CD4-positive, CD25-positive, alpha-beta regulatory T cell (primary cell): ENCODE data around the gene INHBA. TPM values are rescaled to one million over a fixed set of nuclear protein-coding genes. Genes with fewer than 3 reads are reported as not detected.

Experiments
- ATAC-seq, 2 donors: fragments of 150-1000 bp; cut with Tn5 transposase; one replicate each; pipeline ENCODE4 v1.10.0; 2021; ENCODE audit warnings: low read depth in 2 of 2, moderate number of reproducible peaks in 2 of 2, moderate library complexity in 1 of 2
- DNase-seq, 3 donors: peaks; one replicate each; pipeline versions ENCODE4 v3.0.0 to v3.0.0-alpha.2; 2012 to 2022; ENCODE audit warnings: mixed read lengths in 1 of 3
- H3K27ac ChIP-seq: one replicate; pipeline ENCODE4 v1.7.0; 2013; ENCODE audit warnings: mild to moderate bottlenecking, low read length; ENCODE audit not compliant: insufficient read depth, poor library complexity, severe bottlenecking
- H3K27me3 ChIP-seq: one replicate; pipeline ENCODE4 v1.7.0; 2013; ENCODE audit warnings: low read length; ENCODE audit not compliant: control insufficient read depth, insufficient read depth
- H3K36me3 ChIP-seq: one replicate; pipeline ENCODE4 v1.7.0; 2013; ENCODE audit warnings: mild to moderate bottlenecking, low read length, moderate library complexity; ENCODE audit not compliant: control insufficient read depth, insufficient read depth
- H3K4me1 ChIP-seq: 2 replicates; pipeline ENCODE4 v1.7.0; 2013; ENCODE audit warnings: mild to moderate bottlenecking, low read length; ENCODE audit not compliant: insufficient read depth, control insufficient read depth, poor library complexity, severe bottlenecking
- H3K4me3 ChIP-seq: one replicate; pipeline ENCODE4 v1.7.0; 2013; ENCODE audit warnings: low read depth, mild to moderate bottlenecking, low read length, moderate library complexity
- H3K9me3 ChIP-seq, 2 experiments: 1 replicate in 1 of 2; 2 replicates in 1 of 2; pipeline ENCODE4 v1.7.0; 2013; ENCODE audit warnings: low read length in 2 of 2, mild to moderate bottlenecking in 1 of 2, moderate library complexity in 1 of 2; ENCODE audit not compliant: control insufficient read depth in 2 of 2
- H3K27ac Mint-ChIP-seq, 3 donors: one replicate each; pipeline ENCODE4 v1.8.0; 2020 to 2022; ENCODE audit warnings: mild to moderate bottlenecking in 3 of 3, mixed read lengths in 3 of 3, moderate library complexity in 2 of 3
- H3K27me3 Mint-ChIP-seq: one replicate; pipeline ENCODE4 v1.8.0; 2022; ENCODE audit warnings: mild to moderate bottlenecking, mixed read lengths
- H3K36me3 Mint-ChIP-seq: one replicate; pipeline ENCODE4 v1.8.0; 2020; ENCODE audit warnings: mixed read lengths
- H3K4me1 Mint-ChIP-seq, 4 donors: one replicate each; pipeline ENCODE4 v1.8.0; 2020 to 2022; ENCODE audit warnings: mixed read lengths in 4 of 4, mild to moderate bottlenecking in 1 of 4
- H3K4me3 Mint-ChIP-seq, 4 donors: one replicate each; pipeline ENCODE4 v1.8.0; 2020 to 2022; ENCODE audit warnings: mild to moderate bottlenecking in 4 of 4, mixed read lengths in 4 of 4, moderate library complexity in 3 of 4
- H3K9me3 Mint-ChIP-seq, 7 donors: one replicate each; pipeline ENCODE4 v1.8.0; 2020 to 2022; ENCODE audit warnings: mixed read lengths in 7 of 7, mild to moderate bottlenecking in 3 of 7, moderate library complexity in 2 of 7
- polyA plus RNA-seq, 4 donors: library from polyadenylated mRNA; unstranded; fragments of 300-500 nt; fragmentation: Illumina TruSeq; gene quantifications; one replicate each; pipeline ENCODE4 v1.2.3, GENCODE V29; 2021
- total RNA-seq: library from RNA; stranded (reverse); gene quantifications from one replicate; pipeline ENCODE4 v1.2.3, GENCODE V29; 2022

INHBA gene
- total and polyA plus RNA-seq, 5 donors from 2014 or later, result not detected

DNA sequence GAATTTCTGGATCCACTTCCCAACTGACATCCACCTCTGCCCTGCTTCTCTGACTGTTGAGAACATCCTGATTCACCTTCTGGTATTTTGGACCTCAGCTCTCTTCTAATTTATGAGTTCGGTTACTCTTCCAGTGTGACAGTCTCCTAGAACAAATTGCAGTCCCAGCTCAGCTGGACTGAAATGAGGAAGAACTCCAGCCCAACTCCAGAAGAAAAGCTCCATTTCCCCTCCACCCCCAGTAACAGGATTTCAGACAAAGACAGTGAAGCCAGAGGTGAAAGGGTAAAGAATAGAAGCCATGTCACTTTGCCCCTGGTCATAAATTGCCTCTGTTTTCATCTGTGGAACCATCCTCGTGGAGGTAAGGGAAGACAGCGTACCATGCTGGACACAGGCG, 26.2 kb upstream of the INHBA start:
- Mint-ChIP-seq H3K36me3 (no peaks in the 10 kb centered on the region), H3K27me3 (no peaks in the 10 kb centered on the region), H3K9me3 (peaks cover 0 to 4% (median 0%) of the 10 kb centered on the region in 7 donors), H3K4me1 (peaks cover 0 to 4% (median 2%) of the 10 kb centered on the region in 4 donors), H3K27ac (no peak overlapping the region), H3K4me3 (no peak overlapping the region)
- no peaks in the 10 kb centered on the region for H3K4me1 ChIP-seq
- H3K4me3 ChIP-seq, result no peak overlapping the region
- DNase-seq (no peak), ATAC-seq (no peak)
- no peak overlapping the region for H3K27ac ChIP-seq
- H3K9me3 ChIP-seq, result no peaks in the 10 kb centered on the region
- H3K36me3 ChIP-seq, result no peaks in the 10 kb centered on the region
- H3K27me3 ChIP-seq, result no peaks in the 10 kb centered on the region

GRCh38 chr7:41725013-41725412, 22.1 kb upstream of the INHBA start:
- H3K27ac Mint-ChIP-seq, result no peak overlapping the region
- H3K9me3 ChIP-seq, result no peaks in the 10 kb centered on the region
- peaks cover 6% of the 10 kb centered on the region for H3K27me3 Mint-ChIP-seq
- no peaks in the 10 kb centered on the region for H3K4me1 ChIP-seq
- H3K4me3 ChIP-seq, result no peak overlapping the region
- no peak overlapping the region for H3K27ac ChIP-seq
- H3K9me3 Mint-ChIP-seq, result peaks cover 0 to 4% (median 0%) of the 10 kb centered on the region in 7 donors
- H3K36me3 ChIP-seq, result no peaks in the 10 kb centered on the region
- H3K4me1 Mint-ChIP-seq, result no peaks in the 10 kb centered on the region
- ATAC-seq (no peak), DNase-seq (no peak)
- no peak overlapping the region for H3K4me3 Mint-ChIP-seq
- no peaks in the 10 kb centered on the region for H3K36me3 Mint-ChIP-seq
- no peaks in the 10 kb centered on the region for H3K27me3 ChIP-seq

DNA sequence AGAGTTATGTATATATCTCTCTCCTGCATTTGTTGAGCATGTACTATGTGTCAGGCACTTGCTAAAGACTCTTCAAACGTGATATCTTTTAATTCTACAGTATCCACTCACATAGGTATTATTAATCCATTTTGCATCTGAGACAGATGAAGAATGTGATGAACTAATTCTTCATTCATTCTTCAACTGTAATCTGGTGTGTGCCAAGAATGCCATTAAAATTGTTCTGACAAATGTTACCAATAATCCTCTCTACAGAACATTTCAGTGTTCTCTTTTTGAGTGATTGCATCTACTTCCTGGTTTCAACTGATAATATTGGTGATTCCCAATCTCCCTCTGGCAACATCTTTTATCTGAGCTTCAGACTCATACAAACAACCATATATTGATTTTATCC, 18.0 kb upstream of the INHBA start:
- no peaks in the 10 kb centered on the region for H3K36me3 ChIP-seq
- Mint-ChIP-seq H3K4me1 (no peaks in the 10 kb centered on the region), H3K27me3 (peaks cover 6% of the 10 kb centered on the region), H3K9me3 (peaks cover 0 to 3% (median 0%) of the 10 kb centered on the region in 7 donors), H3K27ac (no peak overlapping the region), H3K4me3 (no peak overlapping the region), H3K36me3 (no peaks in the 10 kb centered on the region)
- no peaks in the 10 kb centered on the region for H3K27me3 ChIP-seq
- no peaks in the 10 kb centered on the region for H3K4me1 ChIP-seq
- DNase-seq, result no peak
- no peak for ATAC-seq
- no peaks in the 10 kb centered on the region for H3K9me3 ChIP-seq
- H3K4me3 ChIP-seq, result no peak overlapping the region
- H3K27ac ChIP-seq, result no peak overlapping the region

- H3K36me3 ChIP-seq, result no peaks in the 10 kb centered on the region
- no peak for DNase-seq
- H3K27ac Mint-ChIP-seq, result no peak overlapping the region
- no peak overlapping the region for H3K4me3 ChIP-seq
- no peaks in the 10 kb centered on the region for H3K9me3 ChIP-seq
- H3K36me3 Mint-ChIP-seq, result no peaks in the 10 kb centered on the region
- H3K9me3 Mint-ChIP-seq, result peaks cover 0 to 3% (median 0%) of the 10 kb centered on the region in 7 donors
- ATAC-seq, result no peak
- H3K4me1 ChIP-seq, result no peaks in the 10 kb centered on the region
- no peaks in the 10 kb centered on the region for H3K27me3 ChIP-seq
- H3K27me3 Mint-ChIP-seq, result peaks cover 6% of the 10 kb centered on the region
- no peak overlapping the region for H3K4me3 Mint-ChIP-seq
- H3K27ac ChIP-seq, result no peak overlapping the region
- H3K4me1 Mint-ChIP-seq, result no peaks in the 10 kb centered on the region
Observed at GRCh38 chr7:41720046-41720445, 17.2 kb upstream of the INHBA start.

DNA sequence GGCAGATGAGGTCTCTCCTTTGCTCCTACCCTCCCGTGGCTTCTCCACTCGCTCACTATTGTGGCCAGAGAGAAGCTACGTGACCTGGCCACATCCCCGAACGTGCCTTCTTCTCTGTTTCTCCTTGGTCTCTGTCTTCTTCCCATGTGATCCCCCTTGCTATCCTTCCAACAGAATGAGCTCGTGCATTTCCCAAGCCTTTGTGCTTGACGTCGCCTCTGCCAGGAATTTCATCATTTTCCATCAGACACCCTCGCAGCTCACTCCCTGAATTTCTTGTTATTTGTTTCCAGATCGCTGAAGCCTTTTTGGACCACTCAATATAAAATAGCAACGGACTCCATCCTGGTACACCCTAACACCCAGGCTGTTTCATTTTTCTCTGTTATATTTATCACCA, 13.8 kb upstream of the INHBA start:
- no peaks in the 10 kb centered on the region for H3K9me3 ChIP-seq
- no peak overlapping the region for H3K27ac ChIP-seq
- no peak overlapping the region for H3K27ac Mint-ChIP-seq
- ATAC-seq (no peak), DNase-seq (no peak)
- peaks cover 0 to 3% (median 0%) of the 10 kb centered on the region in 7 donors for H3K9me3 Mint-ChIP-seq
- no peaks in the 10 kb centered on the region for H3K4me1 ChIP-seq
- H3K27me3 ChIP-seq, result no peaks in the 10 kb centered on the region
- H3K4me1 Mint-ChIP-seq, result no peaks in the 10 kb centered on the region
- H3K36me3 ChIP-seq, result no peaks in the 10 kb centered on the region
- H3K36me3 Mint-ChIP-seq, result no peaks in the 10 kb centered on the region
- no peaks in the 10 kb centered on the region for H3K27me3 Mint-ChIP-seq
- H3K4me3 ChIP-seq, result no peak overlapping the region
- H3K4me3 Mint-ChIP-seq, result no peak overlapping the region

GRCh38 chr7:41715000-41715399, 12.1 kb upstream of the INHBA start:
- Histone ChIP-seq H3K4me1 (no peaks in the 10 kb centered on the region), H3K27me3 (no peaks in the 10 kb centered on the region), H3K9me3 (no peaks in the 10 kb centered on the region), H3K4me3 (no peak overlapping the region), H3K36me3 (no peaks in the 10 kb centered on the region), H3K27ac (no peak overlapping the region)
- Mint-ChIP-seq H3K27me3 (no peaks in the 10 kb centered on the region), H3K9me3 (peaks cover 0 to 1% (median 0%) of the 10 kb centered on the region in 7 donors), H3K4me3 (no peak overlapping the region), H3K36me3 (no peaks in the 10 kb centered on the region), H3K4me1 (no peaks in the 10 kb centered on the region), H3K27ac (no peak overlapping the region)
- ATAC-seq (no peak), DNase-seq (no peak)

DNA sequence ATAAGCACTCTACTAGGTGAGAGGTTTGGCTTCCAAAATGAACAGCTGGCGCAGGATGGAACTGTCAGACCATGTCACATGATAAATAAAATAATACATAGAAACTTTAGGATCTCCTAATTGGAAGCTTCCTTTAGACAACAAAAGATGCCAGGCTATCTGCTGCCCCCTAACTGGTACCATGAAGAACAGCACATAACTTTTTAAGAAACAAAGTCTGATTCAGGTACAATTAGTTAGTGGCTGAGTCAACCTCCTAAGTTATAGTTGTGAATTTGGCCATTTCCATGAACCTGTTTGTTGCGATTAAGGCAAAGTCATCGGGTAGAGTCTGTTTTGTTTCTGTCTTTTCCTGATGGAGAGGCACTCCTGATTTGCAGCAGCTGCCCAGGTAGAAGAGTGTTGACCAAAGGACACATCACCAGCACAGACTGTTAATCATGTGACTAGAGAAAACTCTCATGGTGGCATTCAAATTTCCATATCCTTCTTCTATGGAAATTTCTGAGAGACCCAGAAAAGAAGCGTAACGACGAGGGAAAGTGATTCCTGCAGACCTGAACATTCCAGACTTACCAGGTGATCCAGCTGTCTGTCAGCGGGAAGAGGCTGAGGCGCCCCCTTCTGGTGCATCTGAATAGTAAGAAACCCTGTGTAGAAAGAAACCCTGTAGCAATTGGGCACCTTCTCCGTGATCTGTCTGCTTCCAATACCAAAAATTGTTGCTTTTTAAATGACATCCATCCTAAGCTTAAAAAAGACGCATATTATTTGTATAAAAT, 8.6 kb upstream of the INHBA start:
- Mint-ChIP-seq H3K36me3 (no peaks in the 10 kb centered on the region), H3K9me3 (peaks cover 0 to 4% (median 0%) of the 10 kb centered on the region in 7 donors), H3K4me3 (no peak overlapping the region), H3K4me1 (no peaks in the 10 kb centered on the region), H3K27me3 (no peaks in the 10 kb centered on the region), H3K27ac (no peak overlapping the region)
- Histone ChIP-seq H3K27ac (no peak overlapping the region), H3K36me3 (no peaks in the 10 kb centered on the region), H3K4me1 (no peaks in the 10 kb centered on the region), H3K9me3 (no peaks in the 10 kb centered on the region), H3K4me3 (no peak overlapping the region), H3K27me3 (peaks cover 2% of the 10 kb centered on the region)
- no peak for DNase-seq
- ATAC-seq, result no peak

- Mint-ChIP-seq H3K4me1 (peaks cover 0 to 3% (median 1%) of the 10 kb centered on the region in 4 donors), H3K4me3 (no peak overlapping the region), H3K36me3 (no peaks in the 10 kb centered on the region), H3K27me3 (peaks cover 2% of the 10 kb centered on the region), H3K9me3 (peaks cover 0 to 4% (median 0%) of the 10 kb centered on the region in 7 donors), H3K27ac (no peak overlapping the region)
- no peaks in the 10 kb centered on the region for H3K4me1 ChIP-seq
- peaks cover 2% of the 10 kb centered on the region for H3K27me3 ChIP-seq
- no peak overlapping the region for H3K27ac ChIP-seq
- ATAC-seq (no peak), DNase-seq (no peak)
- no peaks in the 10 kb centered on the region for H3K36me3 ChIP-seq
- no peak overlapping the region for H3K4me3 ChIP-seq
- no peaks in the 10 kb centered on the region for H3K9me3 ChIP-seq
Observed at GRCh38 chr7:41710838-41711237, 7.9 kb upstream of the INHBA start.
